WERI-Rb-1 (cell line): ENCODE data around the gene PCDHA3.
A peak's percentile ranks its signal among the peaks of the same experiment; 100 is the strongest.

Experiments
- DNase-seq: peaks from one replicate; pipeline ENCODE4 v3.0.0-alpha.2; 2020
- H3K27ac ChIP-seq: fragments of 250-450 bp; sonication (Bioruptor Pico); 2 replicates; pipeline ENCODE4 v1.5.1; 2020; ENCODE audit warnings: mild to moderate bottlenecking, moderate library complexity
- H3K27me3 ChIP-seq: fragments of 250-450 bp; sonication (Bioruptor Pico); 2 replicates; pipeline ENCODE4 v1.5.1; 2021; ENCODE audit warnings: mild to moderate bottlenecking, low read depth, moderate library complexity; ENCODE audit not compliant: insufficient read depth, severe bottlenecking
- H3K36me3 ChIP-seq: fragments of 250-450 bp; sonication (Bioruptor Pico); 2 replicates; pipeline ENCODE4 v1.5.1; 2020; ENCODE audit warnings: mild to moderate bottlenecking, moderate library complexity
- H3K4me3 ChIP-seq: 2 replicates; pipeline ENCODE4 v1.5.1; 2011; ENCODE audit warnings: low read depth, mild to moderate bottlenecking, control low read depth, low read length
- H3K9me3 ChIP-seq: fragments of 250-450 bp; sonication (Bioruptor Pico); 2 replicates; pipeline ENCODE4 v1.5.1; 2021; ENCODE audit warnings: mild to moderate bottlenecking, moderate library complexity; ENCODE audit not compliant: severe bottlenecking
- CTCF ChIP-seq: IDR thresholded peaks from 2 replicates; pipeline ENCODE4 v1.5.1; 2011; ENCODE audit warnings: low read depth, mild to moderate bottlenecking, control low read depth, inconsistent platforms, low read length

The PCDHA3 gene

GRCh38 chr5:140800816-140801493, at the start of gene PCDHA3:
PCDHA3 (plus strand) TSS chr5:140801057.
- Histone ChIP-seq H3K9me3 (peaks cover 2% of the 10 kb centered on the region), H3K36me3 (no peaks in the 10 kb centered on the region), H3K4me3 (no peak within 1 kb of the TSS), H3K27ac (no peak within 1 kb of the TSS), H3K27me3 (no peaks in the 10 kb centered on the region)
- DNase-seq, result no peak
- 0 out of 2 replicates have a peak, but pooled peaks have one; percentile 5 for TF ChIP-seq CTCF

GRCh38 chr5:140753561-140753960, 47.3 kb upstream of the PCDHA3 start:
- Histone ChIP-seq H3K36me3 (no peaks in the 10 kb centered on the region), H3K27me3 (no peaks in the 10 kb centered on the region), H3K9me3 (peaks cover 28% of the 10 kb centered on the region), H3K4me3 (no peak overlapping the region), H3K27ac (no peak overlapping the region)
- no peak for TF ChIP-seq CTCF
- DNase-seq, result no peak

GRCh38 chr5:140764177-140764973, 36.5 kb upstream of the PCDHA3 start:
- DNase-seq, result no peak
- no peak overlapping the region for H3K27ac ChIP-seq
- no peaks in the 10 kb centered on the region for H3K36me3 ChIP-seq
- no peak overlapping the region for H3K4me3 ChIP-seq
- no peaks in the 10 kb centered on the region for H3K27me3 ChIP-seq
- no peak for TF ChIP-seq CTCF
- peaks cover 60% of the 10 kb centered on the region for H3K9me3 ChIP-seq

GRCh38 chr5:140767444-140767843, 33.4 kb upstream of the PCDHA3 start:
- Histone ChIP-seq H3K4me3 (no peak overlapping the region), H3K36me3 (no peaks in the 10 kb centered on the region), H3K9me3 (peaks cover 43% of the 10 kb centered on the region), H3K27ac (no peak overlapping the region), H3K27me3 (no peaks in the 10 kb centered on the region)
- TF ChIP-seq CTCF, result no peak
- no peak for DNase-seq

GRCh38 chr5:140780512-140780911, 20.3 kb upstream of the PCDHA3 start:
- TF ChIP-seq CTCF, result no peak
- peaks cover 34% of the 10 kb centered on the region for H3K9me3 ChIP-seq
- no peaks in the 10 kb centered on the region for H3K36me3 ChIP-seq
- no peak for DNase-seq
- H3K27me3 ChIP-seq, result no peaks in the 10 kb centered on the region
- no peak overlapping the region for H3K4me3 ChIP-seq
- H3K27ac ChIP-seq, result no peak overlapping the region
